Natural killer cell (primary cell): ENCODE data around the gene DCLRE1A. TPM values are rescaled to one million over a fixed set of nuclear protein-coding genes. Genes with fewer than 3 reads are reported as not detected.
"Not testable (repeated sequence)": the region's sequence is repeated elsewhere in the genome, so short reads cannot be mapped to it uniquely, and the experiment has no call there.

Experiments used
- ATAC-seq, 3 donors: fragments of 150-1000 bp in 2 of 3; fragments of 200-7000 bp in 1 of 3; cut with Tn5 transposase; 1 replicate in 1 of 3; 2 replicates in 2 of 3; pipeline ENCODE4 v1.10.0; 2021; ENCODE audit warnings: mild to moderate bottlenecking in 2 of 3, moderate library complexity in 2 of 3
- DNase-seq, 2 donors: peaks; one replicate each; pipeline versions ENCODE4 v3.0.0 to v3.0.0-alpha.2; 2013 to 2021; ENCODE audit warnings: mixed read lengths in 1 of 2
- H3K27ac ChIP-seq: one replicate; pipeline ENCODE4 v1.5.1; 2013; ENCODE audit warnings: mild to moderate bottlenecking, low read length
- H3K27me3 ChIP-seq: one replicate; pipeline ENCODE4 v1.6.1; 2013; ENCODE audit warnings: low read length; ENCODE audit not compliant: control insufficient read depth, insufficient read depth
- H3K36me3 ChIP-seq: one replicate; pipeline ENCODE4 v1.6.1; 2013; ENCODE audit warnings: low read length; ENCODE audit not compliant: control insufficient read depth, insufficient read depth
- H3K4me1 ChIP-seq: one replicate; pipeline ENCODE4 v1.6.1; 2013; ENCODE audit warnings: low read length; ENCODE audit not compliant: control insufficient read depth, insufficient read depth
- H3K4me3 ChIP-seq: one replicate; pipeline ENCODE4 v1.5.1; 2013; ENCODE audit warnings: low read length
- H3K9me3 ChIP-seq: one replicate; pipeline ENCODE4 v1.6.1; 2013; ENCODE audit warnings: low read length; ENCODE audit not compliant: control insufficient read depth, insufficient read depth
- H3K27ac Mint-ChIP-seq, 2 donors: one replicate each; pipeline ENCODE4 v1.8.0; 2022; ENCODE audit warnings: mild to moderate bottlenecking in 2 of 2, mixed read lengths in 2 of 2, moderate library complexity in 1 of 2
- H3K27me3 Mint-ChIP-seq, 2 donors: one replicate each; pipeline ENCODE4 v1.8.0; 2022; ENCODE audit warnings: low read depth in 2 of 2, mixed read lengths in 2 of 2
- H3K36me3 Mint-ChIP-seq: one replicate; pipeline ENCODE4 v1.8.0; 2022; ENCODE audit warnings: mixed read lengths
- H3K4me1 Mint-ChIP-seq, 2 donors: one replicate each; pipeline ENCODE4 v1.8.0; 2022; ENCODE audit warnings: mixed read lengths in 2 of 2
- H3K4me3 Mint-ChIP-seq: one replicate; pipeline ENCODE4 v1.8.0; 2022; ENCODE audit warnings: mild to moderate bottlenecking, moderate library complexity, mixed read lengths
- H3K9me3 Mint-ChIP-seq, 2 donors: one replicate each; pipeline ENCODE4 v1.8.0; 2022; ENCODE audit warnings: mixed read lengths in 2 of 2
- WGBS: methylation state at CpG from one replicate; pipeline ENCODE4 v1.1.7; 2013; ENCODE audit warnings: missing lambda C conversion rate; ENCODE audit not compliant: insufficient coverage; 5-methylcytosine and 5-hydroxymethylcytosine counted together
- intact Hi-C: fragments of 100-400 bp; cut with micrococcal nuclease; formaldehyde crosslinking; loops from one replicate; pipeline ENCODE4 v1.14.2; 2022
- total RNA-seq, 4 donors: library from RNA; stranded (reverse); fragments of 120-200 nt in 1 of 4; gene quantifications; one replicate each; pipeline versions ENCODE4 v1.2.3 to v1.2.4, GENCODE V29; 2013 to 2022
- TF ChIP-seq, protein P1 (sequence below): fragments of 200-600 bp; IDR thresholded peaks from one replicate; pipeline ENCODE4 v1.8.0; 2022; ENCODE audit warnings: antibody characterized with exemption

The DCLRE1A gene
- total RNA-seq, 3 donors from 2014 or later (not counting 1 experiment from before 2014, with no cell fraction given), result 4.4 to 5.9 (median 5.2) TPM

DNA sequence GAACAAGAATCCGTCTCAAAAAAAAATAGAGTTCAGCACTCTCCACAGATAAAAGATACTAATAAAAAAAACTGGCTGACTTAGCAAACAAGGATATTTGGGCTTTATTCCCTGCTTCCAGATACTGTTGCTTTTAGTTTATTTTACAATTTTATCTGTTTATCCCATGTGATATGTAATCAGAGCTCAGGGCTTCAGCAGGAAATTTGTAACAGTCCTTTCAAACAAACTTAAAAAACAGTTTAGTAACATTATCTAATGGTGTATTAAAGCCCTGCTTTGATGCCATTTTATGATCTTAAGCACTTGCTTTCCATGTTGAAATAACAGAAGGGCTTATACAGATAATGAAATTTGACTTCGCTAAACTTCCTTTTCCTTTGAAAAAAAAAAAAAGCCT is 28.1 kb downstream of the DCLRE1A start:
- intact Hi-C loops, result no loop called here
- WGBS, result 100% methylated on average over 2 of the region's 2 CpGs
- H3K4me3 ChIP-seq, result no peak overlapping the region
- no peaks in the 10 kb centered on the region for H3K4me1 ChIP-seq
- TF ChIP-seq, protein P1, sequence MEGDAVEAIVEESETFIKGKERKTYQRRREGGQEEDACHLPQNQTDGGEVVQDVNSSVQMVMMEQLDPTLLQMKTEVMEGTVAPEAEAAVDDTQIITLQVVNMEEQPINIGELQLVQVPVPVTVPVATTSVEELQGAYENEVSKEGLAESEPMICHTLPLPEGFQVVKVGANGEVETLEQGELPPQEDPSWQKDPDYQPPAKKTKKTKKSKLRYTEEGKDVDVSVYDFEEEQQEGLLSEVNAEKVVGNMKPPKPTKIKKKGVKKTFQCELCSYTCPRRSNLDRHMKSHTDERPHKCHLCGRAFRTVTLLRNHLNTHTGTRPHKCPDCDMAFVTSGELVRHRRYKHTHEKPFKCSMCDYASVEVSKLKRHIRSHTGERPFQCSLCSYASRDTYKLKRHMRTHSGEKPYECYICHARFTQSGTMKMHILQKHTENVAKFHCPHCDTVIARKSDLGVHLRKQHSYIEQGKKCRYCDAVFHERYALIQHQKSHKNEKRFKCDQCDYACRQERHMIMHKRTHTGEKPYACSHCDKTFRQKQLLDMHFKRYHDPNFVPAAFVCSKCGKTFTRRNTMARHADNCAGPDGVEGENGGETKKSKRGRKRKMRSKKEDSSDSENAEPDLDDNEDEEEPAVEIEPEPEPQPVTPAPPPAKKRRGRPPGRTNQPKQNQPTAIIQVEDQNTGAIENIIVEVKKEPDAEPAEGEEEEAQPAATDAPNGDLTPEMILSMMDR, result no peak
- no peaks in the 10 kb centered on the region for H3K4me1 Mint-ChIP-seq
- H3K36me3 ChIP-seq, result no peaks in the 10 kb centered on the region
- H3K9me3 Mint-ChIP-seq, result no peaks in the 10 kb centered on the region
- no peaks in the 10 kb centered on the region for H3K9me3 ChIP-seq
- no peak overlapping the region for H3K4me3 Mint-ChIP-seq
- H3K36me3 Mint-ChIP-seq, result no peaks in the 10 kb centered on the region
- ATAC-seq (no peak), DNase-seq (no peak)
- H3K27me3 ChIP-seq, result no peaks in the 10 kb centered on the region
- no peak overlapping the region for H3K27ac ChIP-seq
- H3K27me3 Mint-ChIP-seq, result peaks cover 0 to 10% of the 10 kb centered on the region in 2 donors
- no peak overlapping the region for H3K27ac Mint-ChIP-seq

DNA sequence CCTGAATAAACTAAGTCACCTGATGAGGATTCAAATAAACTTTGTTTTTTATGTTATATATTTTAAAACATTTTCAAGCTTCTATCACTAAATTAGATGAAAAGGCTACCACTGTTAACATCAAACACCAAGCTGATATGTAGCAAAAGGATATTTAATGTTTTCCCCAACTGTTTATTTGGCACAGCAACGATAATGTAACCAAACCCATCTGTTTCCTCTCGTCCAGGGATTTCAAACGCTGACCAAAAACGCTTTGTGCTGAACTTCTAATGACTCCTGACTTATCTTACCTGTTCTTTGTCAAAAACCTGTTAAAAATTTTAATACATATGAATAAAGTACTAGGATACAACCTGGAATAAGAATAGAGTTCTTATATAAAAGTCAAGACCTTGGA is 30.5 kb downstream of the DCLRE1A start:
- no peak for DNase-seq
- Mint-ChIP-seq H3K36me3 (no peaks in the 10 kb centered on the region), H3K9me3 (no peaks in the 10 kb centered on the region), H3K4me3 (no peak overlapping the region), H3K27me3 (peaks cover 0 to 7% of the 10 kb centered on the region in 2 donors), H3K4me1 (no peaks in the 10 kb centered on the region), H3K27ac (no peak overlapping the region)
- TF ChIP-seq, protein P1, result no peak
- Histone ChIP-seq H3K36me3 (no peaks in the 10 kb centered on the region), H3K9me3 (no peaks in the 10 kb centered on the region), H3K27ac (no peak overlapping the region), H3K4me3 (no peak overlapping the region), H3K27me3 (no peaks in the 10 kb centered on the region), H3K4me1 (no peaks in the 10 kb centered on the region)
- ATAC-seq, result no peak
- intact Hi-C loops, result no loop called here
- 93% methylated on average over 4 of the region's 4 CpGs for WGBS

DNA sequence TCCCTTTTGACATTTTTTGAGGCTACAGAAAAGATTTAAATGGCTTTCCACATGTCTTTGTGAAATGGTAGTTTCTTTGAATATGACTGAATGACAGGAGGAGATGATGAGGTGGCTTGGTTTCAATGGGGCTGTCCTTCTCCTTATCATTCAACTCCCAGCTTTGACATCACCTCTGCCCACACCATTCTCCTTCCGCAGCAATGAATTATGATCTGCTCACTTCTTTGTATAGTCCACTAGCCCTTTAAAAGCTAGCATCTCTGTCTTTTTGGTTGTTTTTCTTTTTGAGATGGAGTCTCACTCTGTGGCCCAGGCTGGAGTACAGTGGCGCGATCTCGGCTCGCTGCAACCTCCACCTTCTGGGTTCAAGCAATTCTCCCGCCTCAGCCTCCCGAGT is 31.7 kb downstream of the DCLRE1A start:
- no peak overlapping the region for H3K27ac Mint-ChIP-seq
- peaks cover 0 to 7% of the 10 kb centered on the region in 2 donors for H3K27me3 Mint-ChIP-seq
- intact Hi-C loops, result no loop called here
- H3K36me3 ChIP-seq, result no peaks in the 10 kb centered on the region
- no peaks in the 10 kb centered on the region for H3K27me3 ChIP-seq
- H3K36me3 Mint-ChIP-seq, result no peaks in the 10 kb centered on the region
- TF ChIP-seq, protein P1, result no peak
- no peaks in the 10 kb centered on the region for H3K4me1 ChIP-seq
- 98% methylated on average over 7 of the region's 7 CpGs for WGBS
- no peak overlapping the region for H3K4me3 Mint-ChIP-seq
- H3K9me3 Mint-ChIP-seq, result no peaks in the 10 kb centered on the region
- ATAC-seq (no peak), DNase-seq (no peak)
- H3K27ac ChIP-seq, result no peak overlapping the region
- no peak overlapping the region for H3K4me3 ChIP-seq
- no peaks in the 10 kb centered on the region for H3K9me3 ChIP-seq
- H3K4me1 Mint-ChIP-seq, result no peaks in the 10 kb centered on the region

DNA sequence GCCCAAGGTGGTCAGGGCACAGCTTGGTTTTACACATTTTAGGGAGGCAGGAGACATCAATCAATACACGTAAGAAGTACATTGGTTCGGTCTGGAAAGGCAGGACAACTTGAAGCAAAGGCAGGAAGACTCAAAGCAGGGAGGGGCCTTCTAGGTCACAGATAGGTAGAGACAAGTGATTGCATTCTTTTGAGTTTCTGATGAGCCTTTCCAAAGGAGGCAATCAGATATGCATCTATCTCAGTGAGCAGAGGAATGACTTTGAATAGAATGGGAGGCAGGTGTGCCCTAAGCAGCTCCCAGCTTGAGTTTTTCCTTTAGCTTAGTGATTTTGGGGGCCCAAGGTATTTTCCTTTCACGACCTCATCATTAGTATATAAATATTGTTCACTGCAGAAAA is 32.6 kb downstream of the DCLRE1A start:
- H3K4me3 Mint-ChIP-seq, intact Hi-C loops, H3K27ac ChIP-seq, H3K27ac Mint-ChIP-seq, H3K36me3 Mint-ChIP-seq, ATAC-seq, H3K4me1 Mint-ChIP-seq, H3K4me3 ChIP-seq, H3K27me3 ChIP-seq, H3K27me3 Mint-ChIP-seq, DNase-seq, H3K9me3 ChIP-seq, H3K4me1 ChIP-seq, H3K9me3 Mint-ChIP-seq, H3K36me3 ChIP-seq: not testable (repeated sequence)
- WGBS, result 93% methylated on average over 2 of the region's 3 CpGs
